Astrocyte (in vitro differentiated cells and primary cell): ENCODE measurements around the gene EGLN1. TPM values are rescaled to one million over a fixed set of nuclear protein-coding genes. Genes with fewer than 3 reads are reported as not detected.
A peak's percentile ranks its signal among the peaks of the same experiment; 100 is the strongest.

Experiments used
- DNase-seq: peaks from one replicate; pipeline ENCODE4 v3.0.0-alpha.2; 2010; ENCODE audit warnings: low read depth
- FAIRE-seq: peaks from 2 replicates; lab custom pipeline; 2011; peaks lifted over from hg19 to GRCh38; lab: Jason Lieb, UNC
- H2AFZ ChIP-seq: 2 replicates; pipeline ENCODE4 v1.6.0; 2012; ENCODE audit warnings: low read depth, low read length, inconsistent platforms
- H3K27ac ChIP-seq: 2 replicates; pipeline ENCODE4 v1.5.1; 2011; ENCODE audit warnings: low read depth, low read length, inconsistent platforms
- H3K27me3 ChIP-seq: 2 replicates; pipeline ENCODE4 v1.6.0; 2011; ENCODE audit warnings: low read length, inconsistent platforms; ENCODE audit not compliant: insufficient read depth
- H3K36me3 ChIP-seq: 2 replicates; pipeline ENCODE4 v1.5.1; 2011; ENCODE audit warnings: low read length, inconsistent platforms; ENCODE audit not compliant: insufficient read depth
- H3K4me1 ChIP-seq: 2 replicates; pipeline ENCODE4 v1.5.1; 2011; ENCODE audit warnings: low read length, inconsistent platforms; ENCODE audit not compliant: insufficient read depth
- H3K4me2 ChIP-seq: 2 replicates; pipeline ENCODE4 v1.6.0; 2012; ENCODE audit warnings: low read length, inconsistent platforms
- H3K4me3 ChIP-seq: 2 replicates; pipeline ENCODE4 v1.5.1; 2011; ENCODE audit warnings: low read depth, mild to moderate bottlenecking, low read length, inconsistent platforms; ENCODE audit not compliant: insufficient read depth
- H3K79me2 ChIP-seq: 2 replicates; pipeline ENCODE4 v1.6.0; 2012; ENCODE audit warnings: mild to moderate bottlenecking, low read length, inconsistent platforms; ENCODE audit not compliant: insufficient read depth
- H3K9ac ChIP-seq: 2 replicates; pipeline ENCODE4 v1.6.0; 2012; ENCODE audit warnings: mild to moderate bottlenecking, low read length, inconsistent platforms
- H3K9me3 ChIP-seq: 2 replicates; pipeline ENCODE4 v1.5.1; 2012; ENCODE audit warnings: low read depth, mild to moderate bottlenecking, low read length, inconsistent platforms; ENCODE audit not compliant: insufficient read depth
- H4K20me1 ChIP-seq: 2 replicates; pipeline ENCODE4 v1.6.0; 2012; ENCODE audit warnings: low read length, inconsistent platforms; ENCODE audit not compliant: insufficient read depth
- H3K27ac Mint-ChIP-seq: one replicate; pipeline ENCODE4 v1.8.0; 2021; ENCODE audit warnings: mild to moderate bottlenecking, mixed read lengths; ENCODE audit not compliant: unreplicated experiment
- H3K27me3 Mint-ChIP-seq: one replicate; pipeline ENCODE4 v1.8.0; 2021; ENCODE audit warnings: low read depth, mixed read lengths; ENCODE audit not compliant: unreplicated experiment
- H3K36me3 Mint-ChIP-seq: one replicate; pipeline ENCODE4 v1.8.0; 2021; ENCODE audit warnings: low read depth, mixed read lengths; ENCODE audit not compliant: unreplicated experiment
- H3K4me1 Mint-ChIP-seq: one replicate; pipeline ENCODE4 v1.8.0; 2021; ENCODE audit warnings: low read depth, mixed read lengths; ENCODE audit not compliant: unreplicated experiment
- H3K4me3 Mint-ChIP-seq: one replicate; pipeline ENCODE4 v1.8.0; 2021; ENCODE audit warnings: mild to moderate bottlenecking, moderate library complexity, mixed read lengths; ENCODE audit not compliant: unreplicated experiment
- H3K9me3 Mint-ChIP-seq: one replicate; pipeline ENCODE4 v1.8.0; 2021; ENCODE audit warnings: mild to moderate bottlenecking, mixed read lengths; ENCODE audit not compliant: unreplicated experiment
- EZH2 ChIP-seq: IDR thresholded peaks from 2 replicates; pipeline ENCODE4 v1.6.1; 2012; ENCODE audit warnings: mild to moderate bottlenecking, low read length, inconsistent platforms; ENCODE audit not compliant: insufficient read depth
- total RNA-seq: library from RNA; stranded (reverse); gene quantifications from 2 replicates; pipeline ENCODE4 v1.2.1, GENCODE V29; 2021
- TF ChIP-seq, protein P1 (sequence below): IDR thresholded peaks from 2 replicates; pipeline ENCODE4 v1.5.1; 2011; ENCODE audit warnings: low read depth, mild to moderate bottlenecking, inconsistent platforms, low read length, moderate library complexity; ENCODE audit not compliant: insufficient read depth

The EGLN1 gene
- total RNA-seq, 1 donor from 2014 or later: 34.5 TPM

DNA sequence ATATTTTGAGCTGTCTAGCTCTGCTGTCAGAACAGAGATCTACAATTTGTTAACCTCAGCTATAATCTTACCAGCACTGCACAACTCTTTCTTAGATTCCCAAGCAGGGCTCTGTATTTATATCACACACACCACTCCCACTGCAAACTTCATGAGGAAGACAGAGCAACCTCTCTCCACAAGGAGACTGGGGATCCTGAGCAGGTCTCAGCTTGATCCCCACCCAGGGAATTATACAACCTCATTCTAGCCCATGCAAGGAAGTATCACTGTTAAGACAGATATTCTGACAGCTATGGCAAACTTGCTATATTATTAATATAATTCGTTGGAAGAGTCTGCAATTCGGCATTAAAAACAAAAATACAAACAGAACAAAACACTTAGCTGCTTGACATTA is 40.4 kb downstream of the EGLN1 start:
- H3K36me3 Mint-ChIP-seq: peaks cover 2% of the 10 kb centered on the region
- Histone ChIP-seq H2AFZ (no peak overlapping the region), H3K4me1 (no peaks in the 10 kb centered on the region), H3K27ac (no peak overlapping the region), H3K27me3 (no peaks in the 10 kb centered on the region), H4K20me1 (peaks cover 31% of the 10 kb centered on the region), H3K4me3 (no peak overlapping the region), H3K9me3 (no peaks in the 10 kb centered on the region), H3K79me2 (peaks cover 79% of the 10 kb centered on the region), H3K9ac (no peak overlapping the region), H3K4me2 (no peak overlapping the region), H3K36me3 (no peaks in the 10 kb centered on the region)
- FAIRE-seq (no peak), DNase-seq (no peak)
- peaks cover 18% of the 10 kb centered on the region for H3K4me1 Mint-ChIP-seq
- no peak overlapping the region for H3K27ac Mint-ChIP-seq
- no peaks in the 10 kb centered on the region for H3K27me3 Mint-ChIP-seq
- H3K4me3 Mint-ChIP-seq: no peak overlapping the region
- no peaks in the 10 kb centered on the region for H3K9me3 Mint-ChIP-seq
- TF ChIP-seq EZH2: no peak
- TF ChIP-seq, protein P1, sequence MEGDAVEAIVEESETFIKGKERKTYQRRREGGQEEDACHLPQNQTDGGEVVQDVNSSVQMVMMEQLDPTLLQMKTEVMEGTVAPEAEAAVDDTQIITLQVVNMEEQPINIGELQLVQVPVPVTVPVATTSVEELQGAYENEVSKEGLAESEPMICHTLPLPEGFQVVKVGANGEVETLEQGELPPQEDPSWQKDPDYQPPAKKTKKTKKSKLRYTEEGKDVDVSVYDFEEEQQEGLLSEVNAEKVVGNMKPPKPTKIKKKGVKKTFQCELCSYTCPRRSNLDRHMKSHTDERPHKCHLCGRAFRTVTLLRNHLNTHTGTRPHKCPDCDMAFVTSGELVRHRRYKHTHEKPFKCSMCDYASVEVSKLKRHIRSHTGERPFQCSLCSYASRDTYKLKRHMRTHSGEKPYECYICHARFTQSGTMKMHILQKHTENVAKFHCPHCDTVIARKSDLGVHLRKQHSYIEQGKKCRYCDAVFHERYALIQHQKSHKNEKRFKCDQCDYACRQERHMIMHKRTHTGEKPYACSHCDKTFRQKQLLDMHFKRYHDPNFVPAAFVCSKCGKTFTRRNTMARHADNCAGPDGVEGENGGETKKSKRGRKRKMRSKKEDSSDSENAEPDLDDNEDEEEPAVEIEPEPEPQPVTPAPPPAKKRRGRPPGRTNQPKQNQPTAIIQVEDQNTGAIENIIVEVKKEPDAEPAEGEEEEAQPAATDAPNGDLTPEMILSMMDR: no peak

DNA sequence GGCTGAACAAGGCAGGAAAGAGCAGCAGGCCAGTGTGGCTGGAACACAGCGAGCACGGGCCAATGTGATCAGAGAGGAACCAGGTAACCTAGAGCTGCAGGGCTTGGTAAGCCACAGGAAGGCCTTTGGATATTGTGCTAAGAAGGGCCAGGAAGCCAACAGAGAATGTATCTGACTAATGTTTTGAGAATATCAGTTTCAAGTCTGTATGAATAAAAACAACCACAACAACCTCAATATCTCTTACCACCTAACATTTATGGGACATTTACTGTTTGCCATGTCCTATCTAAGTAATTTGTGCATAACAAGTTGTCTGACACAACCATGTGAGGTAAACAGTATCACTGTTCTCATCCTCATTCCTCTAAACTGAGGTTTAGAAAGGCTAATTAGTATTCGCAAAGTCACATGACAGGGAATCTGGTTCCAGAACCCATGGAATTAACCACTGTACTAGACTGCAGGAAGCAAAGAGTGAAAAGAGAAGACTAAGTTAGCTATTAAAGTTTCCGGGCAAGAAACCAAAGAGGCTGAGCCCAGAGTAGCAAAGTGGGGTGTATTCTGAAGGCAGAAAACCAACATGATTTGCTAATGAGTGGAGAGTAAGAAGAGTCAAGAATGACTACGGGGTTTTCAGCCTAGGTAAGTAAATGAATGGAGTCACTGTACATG is 45.1 kb downstream of the EGLN1 start:
- Histone ChIP-seq H3K4me1 (no peaks in the 10 kb centered on the region), H3K4me3 (no peak overlapping the region), H3K4me2 (no peak overlapping the region), H3K79me2 (peaks cover 68% of the 10 kb centered on the region), H3K27me3 (no peaks in the 10 kb centered on the region), H4K20me1 (peaks cover 28% of the 10 kb centered on the region), H3K9me3 (no peaks in the 10 kb centered on the region), H3K36me3 (no peaks in the 10 kb centered on the region), H2AFZ (no peak overlapping the region), H3K9ac (no peak overlapping the region), H3K27ac (no peak overlapping the region)
- H3K9me3 Mint-ChIP-seq: no peaks in the 10 kb centered on the region
- H3K27me3 Mint-ChIP-seq: no peaks in the 10 kb centered on the region
- TF ChIP-seq, protein P1: no peak
- no peak for TF ChIP-seq EZH2
- FAIRE-seq (peak; percentile 39), DNase-seq (no peak)
- peaks cover 20% of the 10 kb centered on the region for H3K4me1 Mint-ChIP-seq
- H3K27ac Mint-ChIP-seq: no peak overlapping the region
- H3K4me3 Mint-ChIP-seq: no peak overlapping the region
- H3K36me3 Mint-ChIP-seq: peaks cover 2% of the 10 kb centered on the region

DNA sequence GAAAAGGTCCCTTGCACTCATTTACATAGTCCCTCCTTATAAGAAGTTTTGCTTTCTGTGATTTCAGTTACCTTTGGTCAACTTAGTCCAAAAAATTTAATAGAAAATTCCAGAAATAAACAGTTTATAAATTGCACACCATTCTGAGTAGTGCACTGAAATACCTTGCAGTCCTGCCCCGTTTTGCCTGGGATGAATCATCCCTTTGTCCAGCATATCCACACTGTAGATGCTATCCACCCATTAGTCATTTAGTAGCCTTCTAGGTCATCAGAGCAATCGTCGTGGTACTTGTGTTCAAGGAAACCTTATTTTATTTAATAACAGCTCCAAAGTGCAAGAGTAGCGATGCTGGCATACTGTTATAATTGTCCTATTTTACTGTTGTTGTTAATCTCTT is 46.0 kb downstream of the EGLN1 start:
- no peak overlapping the region for H3K27ac ChIP-seq
- no peak for DNase-seq

More for the DNA sequence above, 46.0 kb downstream of the EGLN1 start:
- Mint-ChIP-seq H3K27me3 (no peaks in the 10 kb centered on the region), H3K36me3 (no peaks in the 10 kb centered on the region), H3K9me3 (no peaks in the 10 kb centered on the region), H3K4me1 (peaks cover 16% of the 10 kb centered on the region), H3K27ac (no peak overlapping the region), H3K4me3 (no peak overlapping the region)
- H3K4me3 ChIP-seq: no peak overlapping the region
- no peak for FAIRE-seq
- TF ChIP-seq, protein P1: no peak
- no peak for TF ChIP-seq EZH2
- no peak overlapping the region for H2AFZ ChIP-seq
- H3K9me3 ChIP-seq: no peaks in the 10 kb centered on the region
- no peaks in the 10 kb centered on the region for H3K27me3 ChIP-seq
- H3K4me2 ChIP-seq: no peak overlapping the region
- H3K79me2 ChIP-seq: peaks cover 61% of the 10 kb centered on the region
- H4K20me1 ChIP-seq: peaks cover 28% of the 10 kb centered on the region
- no peaks in the 10 kb centered on the region for H3K4me1 ChIP-seq
- no peaks in the 10 kb centered on the region for H3K36me3 ChIP-seq
- no peak overlapping the region for H3K9ac ChIP-seq
